Naive B cell (primary cell): Measurements from ENCODE around the gene WARS2. TPM values are rescaled to one million over a fixed set of nuclear protein-coding genes. Genes with fewer than 3 reads are reported as not detected.
A peak's percentile ranks its signal among the peaks of the same experiment; 100 is the strongest.

Experiments
- ATAC-seq, 2 donors: fragments of 150-1000 bp; cut with Tn5 transposase; 2 replicates each; pipeline ENCODE4 v1.10.0; 2021; ENCODE audit warnings: low read depth in 2 of 2, mild to moderate bottlenecking in 2 of 2, moderate library complexity in 2 of 2
- DNase-seq: peaks from one replicate; pipeline ENCODE4 v3.0.0; 2022
- H3K27ac Mint-ChIP-seq, 6 donors: one replicate each; pipeline ENCODE4 v1.8.0; 2020 to 2022; ENCODE audit warnings: mild to moderate bottlenecking in 6 of 6, mixed read lengths in 6 of 6, moderate library complexity in 5 of 6, inconsistent platforms in 2 of 6
- H3K27me3 Mint-ChIP-seq, 3 donors: one replicate each; pipeline ENCODE4 v1.8.0; 2021 to 2022; ENCODE audit warnings: mixed read lengths in 3 of 3, mild to moderate bottlenecking in 1 of 3
- H3K36me3 Mint-ChIP-seq, 2 donors: one replicate each; pipeline ENCODE4 v1.8.0; 2020 to 2022; ENCODE audit warnings: mixed read lengths in 2 of 2, inconsistent platforms in 1 of 2, mild to moderate bottlenecking in 1 of 2
- H3K4me1 Mint-ChIP-seq, 3 donors: one replicate each; pipeline ENCODE4 v1.8.0; 2020 to 2022; ENCODE audit warnings: mixed read lengths in 3 of 3, inconsistent platforms in 1 of 3, mild to moderate bottlenecking in 1 of 3, moderate library complexity in 1 of 3
- H3K4me3 Mint-ChIP-seq, 8 donors: one replicate each; pipeline ENCODE4 v1.8.0; 2020 to 2022; ENCODE audit warnings: mild to moderate bottlenecking in 8 of 8, mixed read lengths in 8 of 8, moderate library complexity in 8 of 8, inconsistent platforms in 2 of 8
- H3K9me3 Mint-ChIP-seq, 7 donors: one replicate each; pipeline ENCODE4 v1.8.0; 2020 to 2022; ENCODE audit warnings: mixed read lengths in 7 of 7, mild to moderate bottlenecking in 5 of 7, inconsistent platforms in 2 of 7, moderate library complexity in 1 of 7
- polyA plus RNA-seq, 6 donors: library from polyadenylated mRNA; unstranded; fragments of 300-500 nt; fragmentation: Illumina TruSeq; gene quantifications; one replicate each; pipeline ENCODE4 v1.2.3, GENCODE V29; 2021; ENCODE audit warnings: low read depth in 6 of 6

The WARS2 gene
- polyA plus RNA-seq, 6 donors from 2014 or later, result 6.2 to 21.3 (median 19.1) TPM

GRCh38 chr1:118987468-118988185, 152.8 kb downstream of the WARS2 start:
- Mint-ChIP-seq H3K4me3 (peak overlapping the region in 7 of 8 donors; percentile 10 to 83 (median 65)), H3K27ac (peak overlapping the region in 1 of 6 donors; percentile 81), H3K4me1 (peaks cover 19 to 54% (median 54%) of the 10 kb centered on the region in 3 donors), H3K9me3 (peaks cover 0 to 60% (median 36%) of the 10 kb centered on the region in 7 donors), H3K36me3 (peaks cover 13 to 48% of the 10 kb centered on the region in 2 donors), H3K27me3 (peaks cover 86 to 100% (median 98%) of the 10 kb centered on the region in 3 donors)
- ATAC-seq, result no peak
- DNase-seq, result no peak

GRCh38 chr1:118986555-118987467, 153.6 kb downstream of the WARS2 start:
- H3K27me3 Mint-ChIP-seq, result peaks cover 88 to 98% (median 93%) of the 10 kb centered on the region in 3 donors
- peaks cover 13 to 41% of the 10 kb centered on the region in 2 donors for H3K36me3 Mint-ChIP-seq
- peak overlapping the region in 4 of 6 donors; percentile 69 to 92 (median 82) for H3K27ac Mint-ChIP-seq
- peaks cover 19 to 50% (median 47%) of the 10 kb centered on the region in 3 donors for H3K4me1 Mint-ChIP-seq
- DNase-seq (no peak), ATAC-seq (no peak)
- H3K4me3 Mint-ChIP-seq, result peak overlapping the region; percentile 36 to 83 (median 72)
- peaks cover 0 to 58% (median 35%) of the 10 kb centered on the region in 7 donors for H3K9me3 Mint-ChIP-seq

GRCh38 chr1:118985640-118986554, 154.6 kb downstream of the WARS2 start:
- H3K27ac Mint-ChIP-seq, result peak overlapping the region in 4 of 6 donors; percentile 54 to 92 (median 90)

GRCh38 chr1:118984722-118985639, 155.5 kb downstream of the WARS2 start:
- peaks cover 13 to 28% of the 10 kb centered on the region in 2 donors for H3K36me3 Mint-ChIP-seq
- peaks cover 15 to 54% (median 47%) of the 10 kb centered on the region in 3 donors for H3K4me1 Mint-ChIP-seq
- no peak for DNase-seq
- peaks cover 0 to 57% (median 38%) of the 10 kb centered on the region in 7 donors for H3K9me3 Mint-ChIP-seq
- ATAC-seq, result no peak
- peaks cover 85 to 93% (median 91%) of the 10 kb centered on the region in 3 donors for H3K27me3 Mint-ChIP-seq
- H3K27ac Mint-ChIP-seq, result peak overlapping the region in 5 of 6 donors; percentile 54 to 92 (median 86)
- peak overlapping the region; percentile 41 to 83 (median 72) for H3K4me3 Mint-ChIP-seq

More at GRCh38 chr1:118985640-118986554, 154.6 kb downstream of the WARS2 start:
- Mint-ChIP-seq H3K9me3 (peaks cover 0 to 53% (median 35%) of the 10 kb centered on the region in 7 donors), H3K4me3 (peak overlapping the region; percentile 41 to 83 (median 67)), H3K27me3 (peaks cover 87 to 96% (median 93%) of the 10 kb centered on the region in 3 donors), H3K36me3 (peaks cover 13 to 35% of the 10 kb centered on the region in 2 donors), H3K4me1 (peaks cover 19 to 50% (median 47%) of the 10 kb centered on the region in 3 donors)
- ATAC-seq, result no peak
- no peak for DNase-seq

GRCh38 chr1:118984086-118984721, 156.2 kb downstream of the WARS2 start:
- peak overlapping the region in 5 of 6 donors; percentile 54 to 87 (median 76) for H3K27ac Mint-ChIP-seq
- peak overlapping the region in 7 of 8 donors; percentile 15 to 83 (median 68) for H3K4me3 Mint-ChIP-seq
- H3K36me3 Mint-ChIP-seq, result peaks cover 13 to 27% of the 10 kb centered on the region in 2 donors
- DNase-seq, result no peak
- peaks cover 15 to 57% (median 51%) of the 10 kb centered on the region in 3 donors for H3K4me1 Mint-ChIP-seq
- peaks cover 0 to 59% (median 40%) of the 10 kb centered on the region in 7 donors for H3K9me3 Mint-ChIP-seq
- no peak for ATAC-seq
- peaks cover 84 to 93% (median 90%) of the 10 kb centered on the region in 3 donors for H3K27me3 Mint-ChIP-seq

GRCh38 chr1:118983558-118984041, 156.9 kb downstream of the WARS2 start:
- peaks cover 15 to 59% (median 53%) of the 10 kb centered on the region in 3 donors for H3K4me1 Mint-ChIP-seq
- H3K27ac Mint-ChIP-seq, result peak overlapping the region in 4 of 6 donors; percentile 39 to 86 (median 60)
- H3K9me3 Mint-ChIP-seq, result peaks cover 0 to 57% (median 37%) of the 10 kb centered on the region in 7 donors
- peaks cover 13 to 27% of the 10 kb centered on the region in 2 donors for H3K36me3 Mint-ChIP-seq
- H3K27me3 Mint-ChIP-seq, result peaks cover 84 to 93% (median 84%) of the 10 kb centered on the region in 3 donors
- no peak for ATAC-seq
- DNase-seq, result no peak
- peak overlapping the region in 4 of 8 donors; percentile 24 to 83 (median 60) for H3K4me3 Mint-ChIP-seq

GRCh38 chr1:118982821-118983557, 157.5 kb downstream of the WARS2 start:
- Mint-ChIP-seq H3K27ac (peak overlapping the region in 3 of 6 donors; percentile 39 to 86 (median 58)), H3K4me1 (peaks cover 15 to 54% (median 47%) of the 10 kb centered on the region in 3 donors), H3K27me3 (peaks cover 83 to 93% (median 87%) of the 10 kb centered on the region in 3 donors), H3K4me3 (peak overlapping the region in 5 of 8 donors; percentile 14 to 83 (median 56)), H3K36me3 (peaks cover 13 to 27% of the 10 kb centered on the region in 2 donors), H3K9me3 (peaks cover 0 to 60% (median 39%) of the 10 kb centered on the region in 7 donors)
- DNase-seq, result no peak
- no peak for ATAC-seq

GRCh38 chr1:118982266-118982665, 158.2 kb downstream of the WARS2 start:
- peaks cover 15 to 52% (median 41%) of the 10 kb centered on the region in 3 donors for H3K4me1 Mint-ChIP-seq
- H3K36me3 Mint-ChIP-seq, result peaks cover 13 to 27% of the 10 kb centered on the region in 2 donors
- peaks cover 83 to 94% (median 90%) of the 10 kb centered on the region in 3 donors for H3K27me3 Mint-ChIP-seq
- peak overlapping the region in 1 of 8 donors; percentile 24 for H3K4me3 Mint-ChIP-seq
- ATAC-seq (no peak), DNase-seq (no peak)
- H3K27ac Mint-ChIP-seq, result no peak overlapping the region
- H3K9me3 Mint-ChIP-seq, result peaks cover 0 to 59% (median 39%) of the 10 kb centered on the region in 7 donors

GRCh38 chr1:118981436-118981835, 159.0 kb downstream of the WARS2 start:
- H3K36me3 Mint-ChIP-seq, result peaks cover 13 to 20% of the 10 kb centered on the region in 2 donors
- no peak overlapping the region for H3K4me3 Mint-ChIP-seq
- peaks cover 0 to 52% (median 33%) of the 10 kb centered on the region in 7 donors for H3K9me3 Mint-ChIP-seq
- H3K27me3 Mint-ChIP-seq, result peaks cover 80 to 90% (median 86%) of the 10 kb centered on the region in 3 donors
- peak overlapping the region in 1 of 6 donors; percentile 11 for H3K27ac Mint-ChIP-seq
- ATAC-seq (no peak), DNase-seq (no peak)
- H3K4me1 Mint-ChIP-seq, result peaks cover 11 to 47% (median 33%) of the 10 kb centered on the region in 3 donors
